Prostate gland (tissue), 2 donors: ENCODE data around the gene SYCE3.

Source experiments
- CTCF ChIP-seq, 4 experiments: fragments of 200-600 bp in 2 of 4; fragments of 450-650 bp in 2 of 4; sonication (generic) in 2 of 4; IDR thresholded peaks; 1 replicate in 3 of 4; 2 replicates in 1 of 4; pipeline ENCODE4 v1.5.1; 2016 to 2019; ENCODE audit warnings: antibody characterized with exemption in 4 of 4, mild to moderate bottlenecking in 2 of 4, moderate library complexity in 2 of 4
- POLR2A ChIP-seq: fragments of 450-650 bp; IDR thresholded peaks from one replicate; pipeline ENCODE4 v1.6.1; 2016; ENCODE audit warnings: antibody characterized with exemption, mild to moderate bottlenecking
- POLR2AphosphoS5 ChIP-seq: sonication (generic); formaldehyde crosslinking; IDR thresholded peaks from one replicate; pipeline ENCODE4 v1.6.1; 2017; ENCODE audit warnings: antibody characterized with exemption

GRCh38 chr22:50581950-50582492, 19.3 kb upstream of the SYCE3 start:
- no peak for TF ChIP-seq CTCF (IDR thresholded peaks at IDR 0.05)
- TF ChIP-seq POLR2AphosphoS5: no peak
- TF ChIP-seq POLR2A: no peak
